AML-193 (cell line): ENCODE data around the gene NDUFS7.
"Not testable (repeated sequence)": the region's sequence is repeated elsewhere in the genome, so short reads cannot be mapped to it uniquely, and the experiment has no call there.

Source experiments
- DNase-seq, 2 experiments: peaks; one replicate each; lab custom pipeline; 2025; lab: John Stamatoyannopoulos, UW

Gene NDUFS7

GRCh38 chr19:1417681-1418495 is 34.2 kb downstream of the NDUFS7 start:
- no peak for DNase-seq

- DNase-seq = no peak
Measured at GRCh38 chr19:1418496-1418775, 34.7 kb downstream of the NDUFS7 start.

- no peak for DNase-seq
Measured at GRCh38 chr19:1418951-1419738, 35.4 kb downstream of the NDUFS7 start.

- DNase-seq = not testable (repeated sequence)
Measured at GRCh38 chr19:1420085-1420484, 36.4 kb downstream of the NDUFS7 start.

- no peak for DNase-seq
Measured at GRCh38 chr19:1420590-1420989, 36.9 kb downstream of the NDUFS7 start.

- no peak for DNase-seq
Measured at GRCh38 chr19:1421218-1421957, 37.7 kb downstream of the NDUFS7 start.

GRCh38 chr19:1421958-1422305 is 38.2 kb downstream of the NDUFS7 start:
- no peak for DNase-seq

- no peak for DNase-seq
Measured at GRCh38 chr19:1422360-1422759, 38.7 kb downstream of the NDUFS7 start.

- DNase-seq = no peak
Measured at GRCh38 chr19:1422943-1423342, 39.2 kb downstream of the NDUFS7 start.

- no peak for DNase-seq
Measured at GRCh38 chr19:1423436-1424191, 39.9 kb downstream of the NDUFS7 start.

GRCh38 chr19:1424192-1424955 is 40.7 kb downstream of the NDUFS7 start:
- DNase-seq = no peak

GRCh38 chr19:1425102-1425837 is 41.6 kb downstream of the NDUFS7 start:
- no peak for DNase-seq

GRCh38 chr19:1425902-1426301 is 42.2 kb downstream of the NDUFS7 start:
- DNase-seq = no peak

GRCh38 chr19:1426736-1427135 is 43.0 kb downstream of the NDUFS7 start:
- DNase-seq = no peak

- DNase-seq = no peak
Measured at GRCh38 chr19:1427221-1427920, 43.7 kb downstream of the NDUFS7 start.

- DNase-seq = no peak
Measured at GRCh38 chr19:1428738-1429391, 45.2 kb downstream of the NDUFS7 start.

- DNase-seq = no peak
Measured at GRCh38 chr19:1429750-1430149, 46.0 kb downstream of the NDUFS7 start.

GRCh38 chr19:1430246-1430645 is 46.5 kb downstream of the NDUFS7 start:
- no peak for DNase-seq

GRCh38 chr19:1431759-1432506 is 48.2 kb downstream of the NDUFS7 start:
- DNase-seq = no peak
